ENCODE results near the gene SH3GL2. TPM values are rescaled to one million over a fixed set of nuclear protein-coding genes. Genes with fewer than 3 reads are reported as not detected.

Gene SH3GL2
- total RNA-seq, 1 donor from 2014 or later = 3.2 TPM

- TF ChIP-seq CTCF (IDR thresholded peaks at IDR 0.05) = no peak
- Histone ChIP-seq H3K4me1 (no peaks in the 10 kb centered on the region), H3K36me3 (no peaks in the 10 kb centered on the region), H3K27me3 (no peaks in the 10 kb centered on the region), H3K4me3 (no peak overlapping the region), H3K9me3 (no peaks in the 10 kb centered on the region), H3K27ac (no peak overlapping the region)
- DNase-seq = no peak
- no peak for ATAC-seq
- intact Hi-C loops (cut with DNase I) = no loop called here
These were observed 110.0 kb downstream of the SH3GL2 start for GRCh38 chr9:17688834-17689233.

DNA sequence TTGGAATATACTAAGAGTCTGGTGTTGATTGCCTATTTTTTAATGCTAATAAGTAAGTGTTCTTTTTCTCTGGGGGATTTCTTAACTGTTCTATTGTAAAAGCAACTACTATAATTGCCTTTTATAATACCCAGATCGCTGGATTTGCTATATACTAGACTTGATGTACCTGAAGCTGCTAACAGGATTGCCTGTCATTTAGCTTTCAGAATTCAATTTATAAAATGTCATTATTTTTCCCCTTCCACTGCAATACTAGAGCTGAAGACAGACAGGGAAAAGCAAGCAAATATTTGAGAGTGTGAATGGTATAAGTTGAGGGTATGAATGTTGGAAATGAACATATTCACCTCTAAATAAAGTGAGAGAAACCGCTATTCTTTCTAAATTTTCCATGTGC lies 115.5 kb downstream of the SH3GL2 start:
- no peak overlapping the region for H3K4me3 ChIP-seq
- no peaks in the 10 kb centered on the region for H3K4me1 ChIP-seq
- intact Hi-C loops (cut with DNase I) = no loop called here
- H3K36me3 ChIP-seq = no peaks in the 10 kb centered on the region
- H3K27ac ChIP-seq = no peak overlapping the region
- ATAC-seq (no peak), DNase-seq (no peak)
- H3K9me3 ChIP-seq = no peaks in the 10 kb centered on the region
- no peaks in the 10 kb centered on the region for H3K27me3 ChIP-seq
- TF ChIP-seq CTCF (IDR thresholded peaks at IDR 0.05) = no peak

DNA sequence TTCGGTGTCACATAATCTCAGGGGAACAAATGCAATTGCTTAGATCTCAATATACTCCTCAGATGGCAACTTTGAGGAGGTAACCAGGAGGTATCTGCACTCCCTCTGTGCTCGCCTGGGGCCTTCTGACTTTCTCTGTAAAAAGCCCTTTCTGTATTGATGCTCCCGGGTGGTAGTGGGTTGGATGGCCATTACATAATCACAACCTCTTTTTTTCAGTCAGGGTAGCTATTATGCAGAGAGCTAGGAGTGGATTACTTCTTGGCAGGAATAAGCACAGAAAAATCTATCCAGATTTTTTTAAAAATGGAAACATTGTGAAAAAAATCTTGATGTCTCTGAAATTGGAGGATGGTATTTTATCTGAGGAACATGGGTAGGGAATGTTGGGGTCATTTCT lies 116.6 kb downstream of the SH3GL2 start:
- DNase-seq (no peak), ATAC-seq (no peak)
- Histone ChIP-seq H3K4me3 (no peak overlapping the region), H3K36me3 (no peaks in the 10 kb centered on the region), H3K9me3 (no peaks in the 10 kb centered on the region), H3K27me3 (no peaks in the 10 kb centered on the region), H3K27ac (no peak overlapping the region), H3K4me1 (no peaks in the 10 kb centered on the region)
- intact Hi-C loops (cut with DNase I) = no loop called here
- TF ChIP-seq CTCF (IDR thresholded peaks at IDR 0.05) = no peak

- TF ChIP-seq CTCF (IDR thresholded peaks at IDR 0.05) = no peak
These were observed 120.9 kb downstream of the SH3GL2 start for GRCh38 chr9:17699615-17700330.

GRCh38 chr9:17706347-17706746 lies 127.5 kb downstream of the SH3GL2 start:
- intact Hi-C loops (cut with DNase I) = no loop called here
- Histone ChIP-seq H3K4me1 (no peaks in the 10 kb centered on the region), H3K4me3 (no peak overlapping the region), H3K27ac (no peak overlapping the region), H3K27me3 (no peaks in the 10 kb centered on the region), H3K36me3 (no peaks in the 10 kb centered on the region), H3K9me3 (no peaks in the 10 kb centered on the region)
- ATAC-seq (no peak), DNase-seq (no peak)
- TF ChIP-seq CTCF (IDR thresholded peaks at IDR 0.05) = no peak

More at GRCh38 chr9:17699615-17700330, 120.9 kb downstream of the SH3GL2 start:
- ATAC-seq = no peak
- Histone ChIP-seq H3K9me3 (no peaks in the 10 kb centered on the region), H3K27ac (no peak overlapping the region), H3K27me3 (no peaks in the 10 kb centered on the region), H3K4me3 (no peak overlapping the region), H3K4me1 (no peaks in the 10 kb centered on the region), H3K36me3 (no peaks in the 10 kb centered on the region)
- intact Hi-C loops (cut with DNase I) = no loop called here
- no peak for DNase-seq

DNA sequence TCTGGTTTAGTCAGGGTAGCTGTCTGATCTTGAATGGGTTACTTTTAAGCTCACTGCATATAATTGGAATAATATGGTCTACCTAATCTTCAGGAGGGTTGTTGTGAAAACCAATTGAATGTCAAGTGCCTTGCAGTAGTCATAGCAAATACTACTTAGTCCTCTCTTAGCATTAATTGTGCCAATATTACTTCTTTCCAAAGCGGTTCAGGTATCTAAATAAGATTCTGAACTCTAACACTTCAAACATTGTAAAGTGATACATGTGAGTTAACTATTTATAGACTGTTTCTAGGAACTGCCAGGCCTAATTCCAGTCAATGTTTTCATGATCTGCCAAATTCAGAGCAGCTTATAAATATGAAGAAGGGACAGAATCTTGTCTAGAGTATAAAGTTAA lies 140.2 kb downstream of the SH3GL2 start:
- Histone ChIP-seq H3K27me3 (no peaks in the 10 kb centered on the region), H3K27ac (no peak overlapping the region), H3K4me1 (no peaks in the 10 kb centered on the region), H3K36me3 (no peaks in the 10 kb centered on the region), H3K4me3 (no peak overlapping the region), H3K9me3 (peaks cover 2% of the 10 kb centered on the region)
- no peak for TF ChIP-seq CTCF (IDR thresholded peaks at IDR 0.05)
- ATAC-seq = peak; percentile 51
- DNase-seq = no peak
- intact Hi-C loops (cut with DNase I) = no loop called here

Data from upper lobe of right lung (tissue), 1 donor.